ENCODE data around the gene MRTFB. TPM values are rescaled to one million over a fixed set of nuclear protein-coding genes. Genes with fewer than 3 reads are reported as not detected.
A peak's percentile ranks its signal among the peaks of the same experiment; 100 is the strongest.

Gene MRTFB
- total RNA-seq, 1 experiment from 2014 or later, result 29.8 TPM

GRCh38 chr16:14186007-14186794 is 115.1 kb downstream of the MRTFB start:
- BruUV-seq (replicated peaks), result no TSS peak
- POLR2A ChIA-PET (ENCODE audit: low non-redundant PET), result no interaction called here
- Histone ChIP-seq H3K27ac (ENCODE audit: low read depth, low read length, poor library complexity, severe bottlenecking) (no peak overlapping the region), H3K4me1 (ENCODE audit: insufficient read depth, low read length, poor library complexity, severe bottlenecking) (peaks cover 17% of the 10 kb centered on the region), H3K27me3 (replicated peaks; ENCODE audit: insufficient read depth, low read depth, low read length, poor library complexity) (no peaks in the 10 kb centered on the region), H3K4me3 (ENCODE audit: low read depth, low read length, poor library complexity, severe bottlenecking) (no peak overlapping the region), H3K9me3 (ENCODE audit: low read depth, low read length, poor library complexity, severe bottlenecking) (no peaks in the 10 kb centered on the region), H3K36me3 (ENCODE audit: insufficient read depth, low read length, poor library complexity, severe bottlenecking) (no peaks in the 10 kb centered on the region)
- peak; percentile 25 for DNase-seq (ENCODE audit: low spot score)
- TF ChIP-seq EZH2 (IDR thresholded peaks at IDR 0.05; ENCODE audit: borderline replicate concordance, low read depth, low read length, poor library complexity, severe bottlenecking) (no peak), CTCF (conservative IDR thresholded peaks at IDR 0.05; ENCODE audit: low read depth, low read length) (peak; percentile 48)
- intact Hi-C loops (cut with micrococcal nuclease; ENCODE audit: unreplicated experiment), result loop anchor here (10.0 kb wide), 1 partner anchor 121 kb away; no protein-coding TSS in a partner anchor
- CTCF ChIA-PET, result interaction anchor here (0.6 kb wide), 1 partner anchor 70 kb away, joined by 5 read pairs; no protein-coding TSS in a partner anchor

- intact Hi-C loops (cut with micrococcal nuclease; ENCODE audit: unreplicated experiment), result loop anchor here (10.0 kb wide), 1 partner anchor 122 kb away; no protein-coding TSS in a partner anchor
- Histone ChIP-seq H3K36me3 (ENCODE audit: insufficient read depth, low read length, poor library complexity, severe bottlenecking) (no peaks in the 10 kb centered on the region), H3K27ac (ENCODE audit: low read depth, low read length, poor library complexity, severe bottlenecking) (no peak overlapping the region), H3K4me3 (ENCODE audit: low read depth, low read length, poor library complexity, severe bottlenecking) (no peak overlapping the region), H3K27me3 (replicated peaks; ENCODE audit: insufficient read depth, low read depth, low read length, poor library complexity) (no peaks in the 10 kb centered on the region), H3K9me3 (ENCODE audit: low read depth, low read length, poor library complexity, severe bottlenecking) (no peaks in the 10 kb centered on the region), H3K4me1 (ENCODE audit: insufficient read depth, low read length, poor library complexity, severe bottlenecking) (peaks cover 10% of the 10 kb centered on the region)
- no TSS peak for BruUV-seq (replicated peaks)
- TF ChIP-seq CTCF (conservative IDR thresholded peaks at IDR 0.05; ENCODE audit: low read depth, low read length) (no peak), EZH2 (IDR thresholded peaks at IDR 0.05; ENCODE audit: borderline replicate concordance, low read depth, low read length, poor library complexity, severe bottlenecking) (no peak)
- ChIA-PET CTCF (no interaction called here), POLR2A (ENCODE audit: low non-redundant PET) (no interaction called here)
- no peak for DNase-seq (ENCODE audit: low spot score)
These were observed 115.7 kb downstream of the MRTFB start for GRCh38 chr16:14186795-14187221.

GRCh38 chr16:14187517-14188338 is 116.6 kb downstream of the MRTFB start:
- ChIA-PET POLR2A (ENCODE audit: low non-redundant PET) (no interaction called here), CTCF (no interaction called here)
- Histone ChIP-seq H3K36me3 (ENCODE audit: insufficient read depth, low read length, poor library complexity, severe bottlenecking) (no peaks in the 10 kb centered on the region), H3K27ac (ENCODE audit: low read depth, low read length, poor library complexity, severe bottlenecking) (no peak overlapping the region), H3K4me1 (ENCODE audit: insufficient read depth, low read length, poor library complexity, severe bottlenecking) (peaks cover 1% of the 10 kb centered on the region), H3K9me3 (ENCODE audit: low read depth, low read length, poor library complexity, severe bottlenecking) (no peaks in the 10 kb centered on the region), H3K27me3 (replicated peaks; ENCODE audit: insufficient read depth, low read depth, low read length, poor library complexity) (no peaks in the 10 kb centered on the region), H3K4me3 (ENCODE audit: low read depth, low read length, poor library complexity, severe bottlenecking) (no peak overlapping the region)
- TF ChIP-seq EZH2 (IDR thresholded peaks at IDR 0.05; ENCODE audit: borderline replicate concordance, low read depth, low read length, poor library complexity, severe bottlenecking) (no peak), CTCF (conservative IDR thresholded peaks at IDR 0.05; ENCODE audit: low read depth, low read length) (no peak)
- no TSS peak for BruUV-seq (replicated peaks)
- intact Hi-C loops (cut with micrococcal nuclease; ENCODE audit: unreplicated experiment), result loop anchor here (10.0 kb wide), 1 partner anchor 123 kb away; no protein-coding TSS in a partner anchor
- no peak for DNase-seq (ENCODE audit: low spot score)
